Mammary epithelial cell (primary cell): ENCODE measurements around the gene ATXN10.

Experiments
- CTCF ChIP-seq, 2 donors: IDR thresholded peaks in 1 of 2; conservative IDR thresholded peaks in 1 of 2; 2 replicates each; pipeline ENCODE4 v1.5.1; 2011 to 2012; ENCODE audit warnings: inconsistent platforms in 2 of 2, low read length in 2 of 2, mild to moderate bottlenecking in 2 of 2, control low read depth in 1 of 2, low read depth in 1 of 2; ENCODE audit not compliant: insufficient read depth in 1 of 2; ENCODE audit errors: extremely low read depth in 1 of 2
- EZH2 ChIP-seq: IDR thresholded peaks from 2 replicates; pipeline ENCODE4 v1.6.1; 2012; ENCODE audit warnings: low read length, inconsistent platforms, borderline replicate concordance

- no peak for TF ChIP-seq CTCF (conservative IDR thresholded peaks at IDR 0.05 in 1 of 2, IDR thresholded peaks at IDR 0.05 in 1 of 2; ENCODE audit: extremely low read depth in 1 of 2, insufficient read depth in 1 of 2, low read depth in 1 of 2, low read length in 2 of 2)
- TF ChIP-seq EZH2: no peak
These were observed 87.0 kb downstream of the ATXN10 start for GRCh38 chr22:45758603-45759002.
